NOMO-1 treated with dmso at 0.1 percent for 144 hours (cell line): ENCODE measurements around the gene RASSF8.
"Not testable (repeated sequence)": the region's sequence is repeated elsewhere in the genome, so short reads cannot be mapped to it uniquely, and the experiment has no call there.

ENCODE experiments used
- DNase-seq: peaks from one replicate; lab custom pipeline; 2025; ENCODE audit not compliant: unreplicated experiment; lab: John Stamatoyannopoulos, UW

Gene RASSF8

DNA sequence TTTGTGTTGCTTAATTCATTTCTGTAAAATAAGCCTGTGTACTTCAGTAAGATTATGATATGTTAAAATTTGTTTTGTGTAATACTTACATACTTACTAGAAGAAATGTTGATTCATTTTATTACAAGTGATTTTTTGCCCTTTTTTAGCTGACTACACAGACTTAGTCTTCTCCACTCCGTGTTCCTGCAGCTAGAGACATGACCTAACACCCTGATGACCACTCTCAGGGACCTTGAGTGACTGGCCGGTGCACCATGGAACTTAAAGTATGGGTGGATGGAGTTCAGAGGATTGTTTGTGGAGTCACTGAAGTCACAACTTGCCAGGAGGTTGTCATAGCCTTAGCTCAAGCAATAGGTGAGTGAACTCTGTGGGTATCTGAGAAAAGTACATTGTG lies 96.6 kb downstream of the RASSF8 start:
- DNase-seq, result no peak

DNA sequence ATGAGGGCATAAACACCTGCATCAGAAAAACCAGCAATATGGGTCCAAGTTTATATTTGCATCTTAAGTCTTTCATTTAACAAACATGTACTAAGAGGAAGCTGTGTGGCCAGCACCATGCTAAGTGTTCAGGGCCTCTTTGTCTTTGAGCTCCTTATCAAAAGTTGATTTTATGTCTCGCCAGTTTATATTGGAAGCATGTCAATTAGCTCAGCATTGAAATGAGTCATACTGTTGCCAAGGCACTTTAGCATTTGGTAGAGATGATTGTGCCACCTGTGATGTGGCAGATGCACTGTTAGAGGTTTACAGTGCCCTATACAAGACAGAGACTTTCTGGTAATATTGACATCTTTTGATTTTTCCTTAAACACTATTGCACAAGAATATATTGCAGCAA lies 97.9 kb downstream of the RASSF8 start:
- no peak for DNase-seq

DNA sequence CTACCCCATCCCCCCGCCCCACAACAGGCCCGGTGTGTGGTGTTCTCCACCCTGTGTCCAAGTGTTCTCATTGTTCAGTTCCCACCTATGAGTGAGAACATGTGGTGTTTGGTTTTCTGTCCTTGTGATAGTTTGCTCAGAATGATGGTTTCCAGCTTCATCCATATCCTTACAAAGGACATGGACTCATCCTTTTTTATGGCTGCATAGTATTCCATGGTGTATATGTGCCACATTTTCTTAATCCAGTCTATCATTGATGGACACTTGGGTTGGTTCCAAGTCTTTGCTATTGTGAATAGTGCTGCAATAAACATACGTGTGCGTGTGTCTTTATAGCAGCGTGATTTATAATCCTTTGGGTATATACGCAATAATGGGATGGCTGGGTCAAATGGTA lies 98.8 kb downstream of the RASSF8 start:
- DNase-seq, result not testable (repeated sequence)

DNA sequence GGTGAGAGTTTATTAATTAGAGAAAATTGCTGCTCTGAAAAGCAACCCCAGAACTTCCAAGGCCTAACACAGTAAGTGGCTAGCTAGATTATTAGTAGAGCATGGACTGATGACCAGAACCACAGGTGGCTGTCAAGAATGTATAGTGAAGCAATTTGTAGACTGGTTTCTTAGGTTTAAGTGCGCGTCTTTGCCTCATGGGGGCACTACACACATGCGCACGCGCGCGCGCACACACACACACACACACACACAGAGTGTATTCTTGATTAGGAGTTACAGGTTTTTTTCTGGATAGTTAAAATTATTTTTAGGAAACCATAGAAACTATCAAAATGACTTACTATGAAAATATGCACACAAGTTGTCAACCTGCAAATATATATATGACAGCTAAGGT lies 99.8 kb downstream of the RASSF8 start:
- no peak for DNase-seq

- DNase-seq, result no peak
These were observed 100.3 kb downstream of the RASSF8 start for GRCh38 chr12:26058818-26059217.

DNA sequence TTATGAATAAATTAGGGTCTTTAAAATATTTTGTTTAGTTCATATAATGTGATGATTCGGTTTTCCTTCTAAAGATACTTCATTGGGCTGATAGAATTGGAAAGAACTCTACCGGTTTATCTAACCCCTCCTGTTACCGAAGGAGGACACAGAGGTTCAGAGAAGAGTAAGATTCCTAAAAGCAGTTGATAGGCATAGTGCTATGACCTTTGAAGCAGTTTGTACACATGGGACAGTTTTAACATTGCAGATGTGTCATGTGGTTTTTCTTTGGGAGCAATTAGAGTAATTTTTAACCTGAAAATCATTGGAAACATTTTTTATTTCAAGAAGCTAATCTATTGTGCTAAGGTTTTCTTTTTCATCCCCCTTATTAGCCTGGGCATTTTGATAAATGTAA lies 103.5 kb downstream of the RASSF8 start:
- no peak for DNase-seq

GRCh38 chr12:26062566-26062965 lies 104.1 kb downstream of the RASSF8 start:
- DNase-seq, result no peak

GRCh38 chr12:26065451-26065850 lies 107.0 kb downstream of the RASSF8 start:
- DNase-seq, result no peak

DNA sequence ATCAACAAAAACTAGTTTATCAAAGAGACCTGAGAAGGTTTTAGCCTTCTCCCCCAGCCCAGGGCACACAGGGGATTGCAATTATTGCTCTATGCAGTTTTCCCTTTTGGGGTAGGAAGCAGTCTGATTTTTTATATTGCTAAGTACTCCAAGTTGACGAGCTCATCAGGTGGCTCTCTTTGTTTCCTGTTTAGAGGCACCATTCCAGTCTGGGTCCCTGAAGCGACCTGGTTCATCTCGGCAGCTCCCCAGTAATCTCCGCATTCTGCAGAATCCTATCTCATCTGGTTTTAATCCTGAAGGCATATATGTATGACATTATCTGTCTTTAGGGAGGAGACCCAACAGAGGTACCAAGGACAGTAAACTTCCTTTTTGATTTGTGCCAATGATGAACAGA lies 110.0 kb downstream of the RASSF8 start:
- DNase-seq, result no peak

DNA sequence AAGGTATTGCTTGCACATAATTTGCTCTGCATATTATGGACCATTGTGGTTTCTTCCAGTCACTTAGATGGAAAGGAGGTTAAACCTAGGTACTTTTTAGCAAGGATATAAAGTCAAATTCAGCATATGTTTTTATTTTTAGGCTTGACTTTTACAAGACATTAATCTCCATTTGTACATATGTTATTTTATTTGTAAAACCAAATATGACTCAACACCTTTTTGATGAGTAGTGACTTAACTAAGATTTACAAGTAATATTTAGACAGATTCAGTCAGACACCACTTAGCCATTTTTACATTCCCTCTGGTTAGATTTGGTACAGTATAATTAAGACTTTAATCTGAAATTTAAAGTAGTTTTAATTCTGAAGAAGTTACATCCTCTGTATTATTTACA lies 111.3 kb downstream of the RASSF8 start:
- no peak for DNase-seq

- DNase-seq, result no peak
These were observed 119.6 kb downstream of the RASSF8 start for GRCh38 chr12:26077915-26078702.

- DNase-seq, result peak; percentile 48
These were observed 122.4 kb downstream of the RASSF8 start for GRCh38 chr12:26080911-26081310.

- no peak for DNase-seq
These were observed 128.5 kb downstream of the RASSF8 start for GRCh38 chr12:26086936-26087335.

DNA sequence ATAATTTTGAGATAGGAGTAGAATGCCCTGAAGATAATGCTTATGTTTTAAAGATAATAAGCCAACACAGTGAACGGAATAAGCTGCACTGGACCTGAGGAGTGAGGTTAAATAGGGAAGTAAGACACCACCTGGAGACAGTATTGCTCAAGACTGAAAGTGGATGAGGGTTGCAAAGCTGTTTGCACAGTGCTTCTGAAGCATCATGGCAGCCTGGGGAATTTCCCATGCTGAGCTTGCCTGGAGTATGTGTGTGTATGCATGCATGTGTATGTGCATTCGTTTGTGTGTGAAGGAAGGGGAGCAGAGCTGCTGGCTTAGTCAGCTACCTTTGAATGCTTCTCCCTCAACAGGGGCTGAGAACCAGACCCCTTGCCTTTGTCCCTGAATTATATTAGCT lies 130.5 kb downstream of the RASSF8 start:
- no peak for DNase-seq

GRCh38 chr12:26090836-26091510 lies 132.5 kb downstream of the RASSF8 start:
- no peak for DNase-seq

DNA sequence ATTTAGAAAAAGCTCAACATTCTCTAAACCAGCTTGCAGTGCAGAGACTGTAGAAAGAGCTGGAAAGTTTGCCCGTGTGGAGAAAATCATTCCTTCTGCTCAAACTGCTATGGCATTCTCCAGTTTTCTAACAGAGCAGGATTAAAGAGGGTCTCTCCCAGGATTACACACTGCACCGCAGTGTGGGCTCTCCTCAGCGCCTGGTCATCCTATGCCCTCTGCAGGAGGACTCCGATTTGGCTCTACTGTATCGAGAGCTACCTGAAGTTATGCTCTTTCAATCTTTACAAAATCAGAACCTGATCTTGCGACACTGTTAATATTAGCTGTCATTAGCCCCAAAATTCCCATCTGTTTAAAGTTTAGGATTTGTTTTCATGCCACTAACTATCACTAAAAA lies 133.3 kb downstream of the RASSF8 start:
- no peak for DNase-seq

- no peak for DNase-seq
These were observed 134.0 kb downstream of the RASSF8 start for GRCh38 chr12:26092346-26093105.

- DNase-seq, result no peak
These were observed 136.7 kb downstream of the RASSF8 start for GRCh38 chr12:26095186-26095585.

GRCh38 chr12:26096036-26096435 lies 137.6 kb downstream of the RASSF8 start:
- DNase-seq, result no peak

DNA sequence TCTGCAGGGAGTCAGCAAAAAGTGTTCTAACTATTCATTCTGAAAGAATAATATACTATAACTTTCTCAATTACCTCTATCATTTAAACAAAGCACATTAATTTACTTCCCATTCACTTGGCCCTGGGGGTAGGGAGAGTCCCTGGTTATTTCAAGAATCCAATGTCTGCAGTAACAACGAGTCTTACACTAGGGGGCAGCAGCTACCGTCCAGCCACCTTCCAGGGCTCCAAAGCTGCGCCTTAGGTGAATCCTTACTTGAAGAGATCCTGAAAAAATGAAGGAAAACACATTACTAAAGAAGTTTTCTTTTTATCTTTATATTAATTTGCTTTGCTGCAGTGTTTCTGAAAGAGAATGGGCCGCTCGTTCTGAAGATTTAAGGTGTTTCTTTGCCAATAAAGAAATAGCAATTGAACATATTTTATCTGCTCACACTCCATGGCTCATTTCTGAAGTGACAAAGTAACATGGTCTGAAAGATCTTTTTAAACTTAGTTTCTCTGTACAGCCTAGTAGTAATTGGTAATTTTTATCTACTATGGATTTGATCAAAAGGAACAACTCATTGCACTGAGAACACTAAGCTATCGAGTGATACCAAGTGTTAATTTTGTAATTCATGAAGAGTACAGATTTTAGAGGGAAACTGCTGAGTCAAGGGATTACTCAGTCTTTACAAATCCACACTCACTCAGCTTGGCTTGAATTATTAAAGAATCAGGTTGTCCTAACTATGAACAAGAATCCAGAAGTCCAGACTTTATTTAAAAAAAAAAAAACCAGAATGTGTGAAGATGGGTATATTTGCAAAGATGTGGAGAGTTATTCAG lies 138.8 kb downstream of the RASSF8 start:
- peak; percentile 17 for DNase-seq
